ENCODE results near the gene EIF4ENIF1.
"Not testable (repeated sequence)": the region's sequence is repeated elsewhere in the genome, so short reads cannot be mapped to it uniquely, and the experiment has no call there.

EIF4ENIF1 gene

GRCh38 chr22:31491218-31491962, 1.7 kb upstream of the EIF4ENIF1 start:
- no peak overlapping the region for H3K4me3 ChIP-seq (ENCODE audit: low read length)
- TF ChIP-seq, protein P1, sequence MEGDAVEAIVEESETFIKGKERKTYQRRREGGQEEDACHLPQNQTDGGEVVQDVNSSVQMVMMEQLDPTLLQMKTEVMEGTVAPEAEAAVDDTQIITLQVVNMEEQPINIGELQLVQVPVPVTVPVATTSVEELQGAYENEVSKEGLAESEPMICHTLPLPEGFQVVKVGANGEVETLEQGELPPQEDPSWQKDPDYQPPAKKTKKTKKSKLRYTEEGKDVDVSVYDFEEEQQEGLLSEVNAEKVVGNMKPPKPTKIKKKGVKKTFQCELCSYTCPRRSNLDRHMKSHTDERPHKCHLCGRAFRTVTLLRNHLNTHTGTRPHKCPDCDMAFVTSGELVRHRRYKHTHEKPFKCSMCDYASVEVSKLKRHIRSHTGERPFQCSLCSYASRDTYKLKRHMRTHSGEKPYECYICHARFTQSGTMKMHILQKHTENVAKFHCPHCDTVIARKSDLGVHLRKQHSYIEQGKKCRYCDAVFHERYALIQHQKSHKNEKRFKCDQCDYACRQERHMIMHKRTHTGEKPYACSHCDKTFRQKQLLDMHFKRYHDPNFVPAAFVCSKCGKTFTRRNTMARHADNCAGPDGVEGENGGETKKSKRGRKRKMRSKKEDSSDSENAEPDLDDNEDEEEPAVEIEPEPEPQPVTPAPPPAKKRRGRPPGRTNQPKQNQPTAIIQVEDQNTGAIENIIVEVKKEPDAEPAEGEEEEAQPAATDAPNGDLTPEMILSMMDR (conservative IDR thresholded peaks at IDR 0.05; ENCODE audit: low read depth, low read length), result no peak
- DNase-seq (ENCODE audit: low read depth), result no peak

DNA sequence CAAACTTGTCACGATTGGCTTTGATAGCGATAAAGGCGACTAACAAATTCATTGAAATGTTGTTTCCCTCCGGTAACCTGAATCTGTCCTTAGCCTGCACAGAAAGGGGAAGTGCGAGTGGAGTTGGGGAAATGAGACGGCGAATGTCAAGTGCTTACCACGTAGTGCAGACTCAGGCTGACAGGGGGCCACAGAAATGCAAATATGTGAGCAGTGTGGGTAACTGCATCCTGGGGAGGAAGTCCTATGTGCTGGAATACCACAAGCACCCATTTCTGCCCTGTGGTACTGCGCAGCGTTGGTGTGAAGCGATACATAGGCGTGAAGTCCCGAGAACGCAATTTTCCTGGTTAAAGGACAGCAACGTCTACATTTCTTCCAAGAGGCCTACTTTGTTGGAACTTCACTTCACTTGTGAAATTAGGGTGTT, 869 bp upstream of the EIF4ENIF1 start:
- TF ChIP-seq, protein P1 (conservative IDR thresholded peaks at IDR 0.05; ENCODE audit: low read depth, low read length), result no peak
- peak; percentile 54 for DNase-seq (ENCODE audit: low read depth)
- H3K4me3 ChIP-seq (ENCODE audit: low read length), result peak overlapping the region; percentile 89

- TF ChIP-seq, protein P1 (conservative IDR thresholded peaks at IDR 0.05; ENCODE audit: low read depth, low read length), result no peak
- no peak for DNase-seq (ENCODE audit: low read depth)
- H3K4me3 ChIP-seq (ENCODE audit: low read length), result peak overlapping the region; percentile 89
Measured at GRCh38 chr22:31488988-31489617, 539 bp downstream of the EIF4ENIF1 start.

- DNase-seq (ENCODE audit: low read depth), result no peak
- TF ChIP-seq, protein P1 (conservative IDR thresholded peaks at IDR 0.05; ENCODE audit: low read depth, low read length), result no peak
- peak overlapping the region; percentile 89 for H3K4me3 ChIP-seq (ENCODE audit: low read length)
Measured at GRCh38 chr22:31488346-31488883, 1.2 kb downstream of the EIF4ENIF1 start.

- TF ChIP-seq, protein P1 (conservative IDR thresholded peaks at IDR 0.05; ENCODE audit: low read depth, low read length), result no peak
- no peak for DNase-seq (ENCODE audit: low read depth)
Measured at GRCh38 chr22:31486951-31487350, 2.7 kb downstream of the EIF4ENIF1 start.

GRCh38 chr22:31486369-31486768, 3.3 kb downstream of the EIF4ENIF1 start:
- DNase-seq (ENCODE audit: low read depth); H3K4me3 ChIP-seq (ENCODE audit: low read length): not testable (repeated sequence)

More at GRCh38 chr22:31486951-31487350, 2.7 kb downstream of the EIF4ENIF1 start:
- H3K4me3 ChIP-seq (ENCODE audit: low read length), result no peak overlapping the region

DNA sequence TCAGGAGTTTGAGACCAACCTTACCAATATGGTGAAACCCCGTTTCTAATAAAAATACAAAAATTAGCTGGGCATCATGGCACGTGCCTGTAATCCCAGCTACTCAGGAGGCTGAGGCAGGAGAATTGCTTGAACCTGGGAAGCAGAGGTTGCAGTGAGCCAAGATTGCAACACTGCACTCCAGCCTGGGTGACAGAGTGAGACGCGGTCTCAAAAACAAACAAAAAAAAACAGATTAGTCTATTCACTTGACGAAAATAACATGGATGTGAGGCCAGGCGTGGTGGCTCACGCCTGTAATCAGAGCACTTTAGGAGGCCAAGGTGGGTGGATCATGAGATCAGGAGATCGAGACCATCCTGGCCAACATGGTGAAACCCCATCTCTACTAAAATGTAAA, 7.2 kb downstream of the EIF4ENIF1 start:
- not testable (repeated sequence) for H3K4me3 ChIP-seq (ENCODE audit: low read length); DNase-seq (ENCODE audit: low read depth)

GRCh38 chr22:31481129-31481528, 8.5 kb downstream of the EIF4ENIF1 start:
- TF ChIP-seq, protein P1 (conservative IDR thresholded peaks at IDR 0.05; ENCODE audit: low read depth, low read length), result no peak
- DNase-seq (ENCODE audit: low read depth), result no peak
- H3K4me3 ChIP-seq (ENCODE audit: low read length), result no peak overlapping the region
